Measurements from ENCODE around the gene KLF5. TPM values are rescaled to one million over a fixed set of nuclear protein-coding genes. Genes with fewer than 3 reads are reported as not detected.

Gene KLF5
- total and polyA plus RNA-seq, 2 experiments from 2014 or later, result 1.5 to 1.8 TPM

DNA sequence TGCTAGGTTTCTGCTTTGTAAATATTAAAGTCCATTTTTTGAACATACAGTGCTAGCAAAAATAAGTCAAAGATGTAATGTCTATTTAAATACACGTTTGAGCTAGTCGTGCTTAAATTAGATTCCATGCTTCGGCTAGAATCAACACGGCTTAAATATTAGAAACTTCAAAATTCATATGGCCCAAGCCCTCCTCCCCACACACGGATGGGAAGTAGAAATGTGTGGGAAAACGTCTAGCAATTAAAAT, 816 bp upstream of the KLF5 start:
- no peaks in the 10 kb centered on the region for H3K9me2 ChIP-seq (ENCODE audit: insufficient read depth)
- Mint-ChIP-seq H3K27ac (no peak overlapping the region), H3K36me3 (ENCODE audit: low read depth) (peaks cover 4% of the 10 kb centered on the region), H3K4me3 (peak overlapping the region; percentile 82), H3K9me3 (no peaks in the 10 kb centered on the region; the same call in 2 of the 3 replicates), H3K27me3 (ENCODE audit: insufficient read depth, low read depth, poor library complexity) (peaks cover 44% of the 10 kb centered on the region), H3K4me1 (peaks cover 44% of the 10 kb centered on the region)
- H3K4me1 ChIP-seq (ENCODE audit: insufficient read depth), result peaks cover 22% of the 10 kb centered on the region; the same call in 1 of the 2 replicates
- peaks cover 56% of the 10 kb centered on the region for H3K27me3 ChIP-seq (ENCODE audit: insufficient read depth)
- H3K27ac ChIP-seq (ENCODE audit: low read depth), result no peak overlapping the region
- peak overlapping the region; percentile 58 for H3K4me3 ChIP-seq
- DNase-seq (ENCODE audit: low spot score), result no peak
- TF ChIP-seq CREB1 (CRISPR knock-in tag; IDR thresholded peaks at IDR 0.05; ENCODE audit: low read depth), result no peak
- no peak for TF ChIP-seq EZH2phosphoT487 (IDR thresholded peaks at IDR 0.05; ENCODE audit: unreplicated experiment)
- TF ChIP-seq, protein P1, sequence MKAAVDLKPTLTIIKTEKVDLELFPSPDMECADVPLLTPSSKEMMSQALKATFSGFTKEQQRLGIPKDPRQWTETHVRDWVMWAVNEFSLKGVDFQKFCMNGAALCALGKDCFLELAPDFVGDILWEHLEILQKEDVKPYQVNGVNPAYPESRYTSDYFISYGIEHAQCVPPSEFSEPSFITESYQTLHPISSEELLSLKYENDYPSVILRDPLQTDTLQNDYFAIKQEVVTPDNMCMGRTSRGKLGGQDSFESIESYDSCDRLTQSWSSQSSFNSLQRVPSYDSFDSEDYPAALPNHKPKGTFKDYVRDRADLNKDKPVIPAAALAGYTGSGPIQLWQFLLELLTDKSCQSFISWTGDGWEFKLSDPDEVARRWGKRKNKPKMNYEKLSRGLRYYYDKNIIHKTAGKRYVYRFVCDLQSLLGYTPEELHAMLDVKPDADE (IDR thresholded peaks at IDR 0.05), result no peak
- no peak for TF ChIP-seq ZNF114 (CRISPR knock-in tag; IDR thresholded peaks at IDR 0.05)
- no peak for TF ChIP-seq ZNF331 (CRISPR knock-in tag; IDR thresholded peaks at IDR 0.05; ENCODE audit: low read depth)
- no peaks in the 10 kb centered on the region for H3K36me3 ChIP-seq (ENCODE audit: insufficient read depth)
- no peaks in the 10 kb centered on the region for H3F3A ChIP-seq (replicated peaks; ENCODE audit: low read depth)
- no peaks in the 10 kb centered on the region for H4K20me1 ChIP-seq (replicated peaks; ENCODE audit: insufficient read depth)
- H3K4me2 ChIP-seq, result peak overlapping the region; percentile 82
- ATAC-seq, result no peak
- peak overlapping the region; percentile 76; the same call in 1 of the 2 replicates for H2AFZ ChIP-seq
- H3K79me2 ChIP-seq (replicated peaks; ENCODE audit: insufficient read depth), result no peaks in the 10 kb centered on the region

DNA sequence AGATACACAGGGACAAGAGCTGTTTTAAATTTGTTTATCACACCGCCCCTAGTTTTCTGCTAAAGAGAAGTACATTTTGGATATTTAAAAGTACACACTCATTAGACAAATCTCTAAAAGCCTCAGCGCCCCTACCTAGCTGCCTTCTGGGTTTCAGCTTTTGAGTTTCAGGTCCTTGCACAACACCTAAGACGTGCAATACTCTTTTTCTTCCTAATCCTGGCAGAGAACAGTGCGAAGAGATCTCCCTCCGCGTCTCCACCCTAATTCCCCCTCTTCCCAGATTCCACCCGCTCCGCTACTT, 421 bp upstream of the KLF5 start:
- Mint-ChIP-seq H3K36me3 (ENCODE audit: low read depth) (peaks cover 4% of the 10 kb centered on the region), H3K4me1 (peaks cover 47% of the 10 kb centered on the region), H3K9me3 (no peaks in the 10 kb centered on the region; the same call in 2 of the 3 replicates), H3K27me3 (ENCODE audit: insufficient read depth, low read depth, poor library complexity) (peaks cover 44% of the 10 kb centered on the region), H3K4me3 (peak overlapping the region; percentile 82), H3K27ac (no peak overlapping the region)
- H2AFZ ChIP-seq, result peak overlapping the region; percentile 76; the same call in 1 of the 2 replicates
- H3K4me3 ChIP-seq, result peak overlapping the region; percentile 58
- ATAC-seq (no peak), DNase-seq (ENCODE audit: low spot score) (no peak)
- no peak overlapping the region for H3K27ac ChIP-seq (ENCODE audit: low read depth)
- no peaks in the 10 kb centered on the region for H3K79me2 ChIP-seq (replicated peaks; ENCODE audit: insufficient read depth)
- no peaks in the 10 kb centered on the region for H4K20me1 ChIP-seq (replicated peaks; ENCODE audit: insufficient read depth)
- peaks cover 60% of the 10 kb centered on the region for H3K27me3 ChIP-seq (ENCODE audit: insufficient read depth)
- no peaks in the 10 kb centered on the region for H3K9me2 ChIP-seq (ENCODE audit: insufficient read depth)
- TF ChIP-seq CREB1 (CRISPR knock-in tag; IDR thresholded peaks at IDR 0.05; ENCODE audit: low read depth) (no peak), ZNF462 (CRISPR knock-in tag; IDR thresholded peaks at IDR 0.05) (no peak), POLR2AphosphoS5 (IDR thresholded peaks at IDR 0.05; ENCODE audit: low read depth) (no peak), JUNB (IDR thresholded peaks at IDR 0.05; ENCODE audit: unreplicated experiment) (no peak), ZNF331 (CRISPR knock-in tag; IDR thresholded peaks at IDR 0.05; ENCODE audit: low read depth) (no peak), STAT1 (IDR thresholded peaks at IDR 0.05; ENCODE audit: unreplicated experiment) (no peak)
- peak overlapping the region; percentile 82 for H3K4me2 ChIP-seq
- H3F3A ChIP-seq (replicated peaks; ENCODE audit: low read depth), result no peaks in the 10 kb centered on the region
- H3K4me1 ChIP-seq (ENCODE audit: insufficient read depth), result peaks cover 26% of the 10 kb centered on the region; the same call in 1 of the 2 replicates
- H3K36me3 ChIP-seq (ENCODE audit: insufficient read depth), result no peaks in the 10 kb centered on the region
